ENCODE results near the gene ZSWIM8. TPM values are rescaled to one million over a fixed set of nuclear protein-coding genes. Genes with fewer than 3 reads are reported as not detected.
A peak's percentile ranks its signal among the peaks of the same experiment; 100 is the strongest.

The ZSWIM8 gene
- total RNA-seq, 4 donors from 2014 or later, result 87.5 to 345 (median 187) TPM

GRCh38 chr10:73816917-73817729, 31.7 kb downstream of the ZSWIM8 start:
- H3K4me3 ChIP-seq, result no peak overlapping the region
- H3K9me3 ChIP-seq, result no peaks in the 10 kb centered on the region
- H3K27me3 ChIP-seq, result no peaks in the 10 kb centered on the region
- DNase-seq, result peak in 1 of 3 donors; percentile 40
- peaks cover 0 to 70% (median 0%) of the 10 kb centered on the region in 3 donors for H3K36me3 ChIP-seq
- H3K4me1 ChIP-seq, result peaks cover 0 to 10% (median 0%) of the 10 kb centered on the region in 4 donors
- TF ChIP-seq CTCF (IDR thresholded peaks at IDR 0.05) (no peak), POLR2A (IDR thresholded peaks at IDR 0.05) (no peak)
- peak overlapping the region in 1 of 4 donors; percentile 16 for H3K27ac ChIP-seq

- Histone ChIP-seq H3K27ac (no peak overlapping the region), H3K4me3 (no peak overlapping the region), H3K36me3 (peaks cover 0 to 75% (median 0%) of the 10 kb centered on the region in 3 donors)
Measured at GRCh38 chr10:73817826-73818225, 32.4 kb downstream of the ZSWIM8 start.

GRCh38 chr10:73818402-73818801, 33.0 kb downstream of the ZSWIM8 start:
- Histone ChIP-seq H3K27ac (no peak overlapping the region), H3K4me3 (no peak overlapping the region), H3K9me3 (no peaks in the 10 kb centered on the region), H3K4me1 (peaks cover 0 to 10% (median 0%) of the 10 kb centered on the region in 4 donors), H3K36me3 (peaks cover 0 to 80% (median 0%) of the 10 kb centered on the region in 3 donors), H3K27me3 (no peaks in the 10 kb centered on the region)
- DNase-seq, result peak in 1 of 3 donors; percentile 40
- no peak for TF ChIP-seq CTCF (IDR thresholded peaks at IDR 0.05)
- no peak for TF ChIP-seq POLR2A (IDR thresholded peaks at IDR 0.05)

More at GRCh38 chr10:73817826-73818225, 32.4 kb downstream of the ZSWIM8 start:
- no peaks in the 10 kb centered on the region for H3K9me3 ChIP-seq
- H3K27me3 ChIP-seq, result no peaks in the 10 kb centered on the region
- DNase-seq, result peak in 1 of 3 donors; percentile 35
- TF ChIP-seq POLR2A (IDR thresholded peaks at IDR 0.05) (no peak), CTCF (IDR thresholded peaks at IDR 0.05) (no peak)
- H3K4me1 ChIP-seq, result peaks cover 0 to 10% (median 0%) of the 10 kb centered on the region in 4 donors

GRCh38 chr10:73819081-73819480, 33.7 kb downstream of the ZSWIM8 start:
- DNase-seq, result peak in 1 of 3 donors; percentile 38
- Histone ChIP-seq H3K27ac (peak overlapping the region in 1 of 4 donors; percentile 40), H3K36me3 (peaks cover 0 to 81% (median 0%) of the 10 kb centered on the region in 3 donors), H3K4me1 (peaks cover 0 to 10% (median 0%) of the 10 kb centered on the region in 4 donors), H3K27me3 (no peaks in the 10 kb centered on the region), H3K9me3 (no peaks in the 10 kb centered on the region), H3K4me3 (no peak overlapping the region)
- TF ChIP-seq POLR2A (IDR thresholded peaks at IDR 0.05) (no peak), CTCF (IDR thresholded peaks at IDR 0.05) (no peak)

GRCh38 chr10:73819513-73820093, 34.2 kb downstream of the ZSWIM8 start:
- peaks cover 0 to 10% (median 0%) of the 10 kb centered on the region in 4 donors for H3K4me1 ChIP-seq
- DNase-seq, result peak in 2 of 3 donors; percentile 63 to 79
- peak overlapping the region in 1 of 4 donors; percentile 40 for H3K27ac ChIP-seq
- no peak overlapping the region for H3K4me3 ChIP-seq
- H3K27me3 ChIP-seq, result no peaks in the 10 kb centered on the region
- peak in 2 of 6 experiments; percentile 5 to 7 for TF ChIP-seq CTCF (IDR thresholded peaks at IDR 0.05)
- TF ChIP-seq POLR2A (IDR thresholded peaks at IDR 0.05), result no peak
- no peaks in the 10 kb centered on the region for H3K9me3 ChIP-seq
- peaks cover 0 to 81% (median 0%) of the 10 kb centered on the region in 3 donors for H3K36me3 ChIP-seq

Data from Peyer's patch (tissue), 4 donors.